Suprapubic skin (tissue), 4 donors: Measurements from ENCODE around the gene MCC.

Experiments used
- EP300 ChIP-seq: sonication (generic); formaldehyde crosslinking; IDR thresholded peaks from one replicate; pipeline ENCODE4 v1.6.1; 2017; ENCODE audit warnings: antibody characterized with exemption
- POLR2AphosphoS5 ChIP-seq, 3 donors: sonication (generic); formaldehyde crosslinking; IDR thresholded peaks; one replicate each; pipeline ENCODE4 v1.6.1; 2017; ENCODE audit warnings: antibody characterized with exemption in 3 of 3
- TF ChIP-seq, protein P1 (sequence below), 2 donors: fragments of 200-600 bp in 1 of 2; fragments of 450-650 bp in 1 of 2; sonication (generic) in 1 of 2; IDR thresholded peaks; one replicate each; pipeline ENCODE4 v1.5.1; 2016 to 2019; ENCODE audit warnings: antibody characterized with exemption in 2 of 2, mild to moderate bottlenecking in 1 of 2, moderate library complexity in 1 of 2

DNA sequence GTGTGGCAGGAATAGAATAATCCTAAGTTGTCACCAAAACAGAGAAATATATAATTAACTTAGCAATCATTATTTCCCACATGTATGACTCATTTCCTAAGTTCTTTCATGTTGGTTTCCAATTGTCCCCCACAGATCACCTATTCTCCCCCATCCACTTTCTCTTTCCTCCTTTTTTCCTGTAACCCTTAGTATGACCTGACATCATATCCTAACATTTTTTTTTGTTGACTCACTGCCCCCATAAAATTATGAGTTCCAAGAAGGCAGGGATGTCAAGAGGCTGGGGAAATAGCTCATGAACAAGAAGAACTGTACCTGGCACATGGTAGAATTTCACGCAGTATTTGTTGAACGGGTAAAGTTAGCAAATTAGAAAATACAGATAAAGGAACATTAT, 324.9 kb downstream of the MCC start:
- TF ChIP-seq, protein P1, sequence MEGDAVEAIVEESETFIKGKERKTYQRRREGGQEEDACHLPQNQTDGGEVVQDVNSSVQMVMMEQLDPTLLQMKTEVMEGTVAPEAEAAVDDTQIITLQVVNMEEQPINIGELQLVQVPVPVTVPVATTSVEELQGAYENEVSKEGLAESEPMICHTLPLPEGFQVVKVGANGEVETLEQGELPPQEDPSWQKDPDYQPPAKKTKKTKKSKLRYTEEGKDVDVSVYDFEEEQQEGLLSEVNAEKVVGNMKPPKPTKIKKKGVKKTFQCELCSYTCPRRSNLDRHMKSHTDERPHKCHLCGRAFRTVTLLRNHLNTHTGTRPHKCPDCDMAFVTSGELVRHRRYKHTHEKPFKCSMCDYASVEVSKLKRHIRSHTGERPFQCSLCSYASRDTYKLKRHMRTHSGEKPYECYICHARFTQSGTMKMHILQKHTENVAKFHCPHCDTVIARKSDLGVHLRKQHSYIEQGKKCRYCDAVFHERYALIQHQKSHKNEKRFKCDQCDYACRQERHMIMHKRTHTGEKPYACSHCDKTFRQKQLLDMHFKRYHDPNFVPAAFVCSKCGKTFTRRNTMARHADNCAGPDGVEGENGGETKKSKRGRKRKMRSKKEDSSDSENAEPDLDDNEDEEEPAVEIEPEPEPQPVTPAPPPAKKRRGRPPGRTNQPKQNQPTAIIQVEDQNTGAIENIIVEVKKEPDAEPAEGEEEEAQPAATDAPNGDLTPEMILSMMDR (IDR thresholded peaks at IDR 0.05): no peak
- no peak for TF ChIP-seq POLR2AphosphoS5 (IDR thresholded peaks at IDR 0.05)
- TF ChIP-seq EP300: no peak
